ENCODE measurements around the gene DENND1A.

DENND1A gene

GRCh38 chr9:123942542-123942941, 12.6 kb upstream of the DENND1A start:
- no peaks in the 10 kb centered on the region for H3K27me3 ChIP-seq (ENCODE audit: low read length)
- no peak overlapping the region for H3K27ac ChIP-seq (ENCODE audit: low read depth, low read length)
- no peak overlapping the region for H3K4me2 ChIP-seq (ENCODE audit: low read depth, low read length, poor library complexity, severe bottlenecking)
- no peak overlapping the region for H3K4me3 ChIP-seq (ENCODE audit: insufficient read depth, low read length, poor library complexity, severe bottlenecking)
- H3K9ac ChIP-seq (ENCODE audit: low read length), result no peak overlapping the region
- H2AFZ ChIP-seq (ENCODE audit: low read depth, low read length, severe bottlenecking), result no peak overlapping the region
- no peaks in the 10 kb centered on the region for H4K20me1 ChIP-seq (ENCODE audit: low read depth, low read length)
- no peaks in the 10 kb centered on the region for H3F3A ChIP-seq (ENCODE audit: insufficient read depth)
- H3K36me3 ChIP-seq (ENCODE audit: low read length), result no peaks in the 10 kb centered on the region
- no peaks in the 10 kb centered on the region for H3K79me2 ChIP-seq (ENCODE audit: insufficient read depth, low read length)
- H3K9me2 ChIP-seq (replicated peaks; ENCODE audit: insufficient read depth, low read length), result no peaks in the 10 kb centered on the region
- no peak for TF ChIP-seq CTCF (IDR thresholded peaks at IDR 0.05; ENCODE audit: insufficient read depth, low read length, poor library complexity, severe bottlenecking)
- TF ChIP-seq EZH2phosphoT487 (conservative IDR thresholded peaks at IDR 0.05; ENCODE audit: low read length), result no peak
- no peaks in the 10 kb centered on the region for H3K9me3 ChIP-seq (ENCODE audit: insufficient read depth, low read length)

GRCh38 chr9:123941524-123942070, 11.7 kb upstream of the DENND1A start:
- H3K9me2 ChIP-seq (replicated peaks; ENCODE audit: insufficient read depth, low read length), result no peaks in the 10 kb centered on the region
- no peak for TF ChIP-seq EZH2phosphoT487 (conservative IDR thresholded peaks at IDR 0.05; ENCODE audit: low read length)
- TF ChIP-seq CTCF (IDR thresholded peaks at IDR 0.05; ENCODE audit: insufficient read depth, low read length, poor library complexity, severe bottlenecking), result no peak
- H3F3A ChIP-seq (ENCODE audit: insufficient read depth), result no peaks in the 10 kb centered on the region
- no peak overlapping the region for H3K27ac ChIP-seq (ENCODE audit: low read depth, low read length)
- no peaks in the 10 kb centered on the region for H3K27me3 ChIP-seq (ENCODE audit: low read length)
- H3K36me3 ChIP-seq (ENCODE audit: low read length), result no peaks in the 10 kb centered on the region
- no peak overlapping the region for H2AFZ ChIP-seq (ENCODE audit: low read depth, low read length, severe bottlenecking)
- H3K9me3 ChIP-seq (ENCODE audit: insufficient read depth, low read length), result no peaks in the 10 kb centered on the region
- H3K4me2 ChIP-seq (ENCODE audit: low read depth, low read length, poor library complexity, severe bottlenecking), result no peak overlapping the region
- H3K9ac ChIP-seq (ENCODE audit: low read length), result no peak overlapping the region
- no peak overlapping the region for H3K4me3 ChIP-seq (ENCODE audit: insufficient read depth, low read length, poor library complexity, severe bottlenecking)
- no peaks in the 10 kb centered on the region for H3K79me2 ChIP-seq (ENCODE audit: insufficient read depth, low read length)
- no peaks in the 10 kb centered on the region for H4K20me1 ChIP-seq (ENCODE audit: low read depth, low read length)

GRCh38 chr9:123940721-123941523, 11.0 kb upstream of the DENND1A start:
- no peak overlapping the region for H2AFZ ChIP-seq (ENCODE audit: low read depth, low read length, severe bottlenecking)
- H3F3A ChIP-seq (ENCODE audit: insufficient read depth), result no peaks in the 10 kb centered on the region
- no peaks in the 10 kb centered on the region for H3K79me2 ChIP-seq (ENCODE audit: insufficient read depth, low read length)
- no peaks in the 10 kb centered on the region for H3K9me3 ChIP-seq (ENCODE audit: insufficient read depth, low read length)
- no peaks in the 10 kb centered on the region for H3K36me3 ChIP-seq (ENCODE audit: low read length)
- no peak overlapping the region for H3K4me3 ChIP-seq (ENCODE audit: insufficient read depth, low read length, poor library complexity, severe bottlenecking)
- H3K9ac ChIP-seq (ENCODE audit: low read length), result no peak overlapping the region
- no peak overlapping the region for H3K27ac ChIP-seq (ENCODE audit: low read depth, low read length)
- H3K9me2 ChIP-seq (replicated peaks; ENCODE audit: insufficient read depth, low read length), result no peaks in the 10 kb centered on the region
- no peaks in the 10 kb centered on the region for H3K27me3 ChIP-seq (ENCODE audit: low read length)
- no peak overlapping the region for H3K4me2 ChIP-seq (ENCODE audit: low read depth, low read length, poor library complexity, severe bottlenecking)
- H4K20me1 ChIP-seq (ENCODE audit: low read depth, low read length), result no peaks in the 10 kb centered on the region
- TF ChIP-seq CTCF (IDR thresholded peaks at IDR 0.05; ENCODE audit: insufficient read depth, low read length, poor library complexity, severe bottlenecking) (no peak), EZH2phosphoT487 (conservative IDR thresholded peaks at IDR 0.05; ENCODE audit: low read length) (no peak)

Data from SU-DHL-6 (cell line).